Smooth muscle cell (in vitro differentiated cells): ENCODE data around the gene SDF2. TPM values are rescaled to one million over a fixed set of nuclear protein-coding genes. Genes with fewer than 3 reads are reported as not detected.

Experiments
- DNase-seq: peaks from one replicate; lab custom pipeline; 2025; ENCODE audit not compliant: unreplicated experiment; lab: John Stamatoyannopoulos, UW
- H2AFZ ChIP-seq: fragments of 200-600 bp; sonication (generic); 2 replicates; pipeline ENCODE4 v1.6.0; 2016; ENCODE audit warnings: antibody characterized with exemption, low read depth, mild to moderate bottlenecking
- H3F3A ChIP-seq: fragments of 200-600 bp; sonication (generic); 2 replicates; pipeline ENCODE4 v1.6.0; 2017; ENCODE audit warnings: antibody characterized with exemption, low read depth
- H3K27ac ChIP-seq: fragments of 200-600 bp; sonication (generic); 2 replicates; pipeline ENCODE4 v1.5.1; 2016; ENCODE audit warnings: low read depth, mild to moderate bottlenecking
- H3K27me3 ChIP-seq: fragments of 200-600 bp; sonication (generic); 2 replicates; pipeline ENCODE4 v1.6.1; 2016; ENCODE audit warnings: low read depth, mild to moderate bottlenecking
- H3K36me3 ChIP-seq: fragments of 200-600 bp; sonication (generic); 2 replicates; pipeline ENCODE4 v1.5.1; 2016; ENCODE audit warnings: low read depth
- H3K4me1 ChIP-seq: fragments of 200-600 bp; sonication (generic); 2 replicates; pipeline ENCODE4 v1.5.1; 2016; ENCODE audit warnings: low read depth
- H3K4me2 ChIP-seq: fragments of 200-600 bp; sonication (generic); 2 replicates; pipeline ENCODE4 v1.6.0; 2016; ENCODE audit warnings: mild to moderate bottlenecking
- H3K4me3 ChIP-seq: fragments of 200-600 bp; sonication (generic); 2 replicates; pipeline ENCODE4 v1.5.1; 2016; ENCODE audit warnings: mild to moderate bottlenecking
- H3K79me2 ChIP-seq: fragments of 200-600 bp; sonication (generic); 2 replicates; pipeline ENCODE4 v1.6.0; 2016; ENCODE audit warnings: low read depth, mild to moderate bottlenecking
- H3K9ac ChIP-seq: fragments of 200-600 bp; sonication (generic); 2 replicates; pipeline ENCODE4 v1.6.0; 2016; ENCODE audit warnings: low read depth
- H3K9me3 ChIP-seq: fragments of 200-600 bp; sonication (generic); replicated peaks from 2 replicates; pipeline ENCODE4 v1.5.1; 2016; ENCODE audit warnings: low read depth
- H4K20me1 ChIP-seq: fragments of 200-600 bp; sonication (generic); 2 replicates; pipeline ENCODE4 v1.6.0; 2016; ENCODE audit warnings: low read depth
- CTCF ChIP-seq: fragments of 200-600 bp; sonication (generic); IDR thresholded peaks from 2 replicates; pipeline ENCODE4 v1.5.1; 2017; ENCODE audit warnings: borderline replicate concordance, mild to moderate bottlenecking, antibody characterized with exemption; ENCODE audit not compliant: insufficient read depth, poor library complexity, severe bottlenecking
- WGBS: methylation state at CpG from one replicate; pipeline ENCODE4 v1.1.7; 2016; ENCODE audit warnings: low lambda C conversion rate; 5-methylcytosine and 5-hydroxymethylcytosine counted together
- polyA plus RNA-seq: library from polyadenylated mRNA; unstranded; fragments of >200 nt; fragmentation: Nextera tagmentation; extraction: Ambion mirVana; gene quantifications from 2 replicates; pipeline ENCODE4 v1.2.1, GENCODE V29; 2016
- total RNA-seq: library from RNA; depleted of rRNA; stranded (reverse); fragments of >200 nt; gene quantifications from 2 replicates; pipeline ENCODE4 v1.2.3, GENCODE V29; 2014

Gene SDF2, protein sequence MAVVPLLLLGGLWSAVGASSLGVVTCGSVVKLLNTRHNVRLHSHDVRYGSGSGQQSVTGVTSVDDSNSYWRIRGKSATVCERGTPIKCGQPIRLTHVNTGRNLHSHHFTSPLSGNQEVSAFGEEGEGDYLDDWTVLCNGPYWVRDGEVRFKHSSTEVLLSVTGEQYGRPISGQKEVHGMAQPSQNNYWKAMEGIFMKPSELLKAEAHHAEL
- 78.8 and 88.6 TPM in 2 replicates for total RNA-seq
- polyA plus RNA-seq, result 87.9 and 96.5 TPM in 2 replicates

- H3K4me1 ChIP-seq, result peaks cover 17% of the 10 kb centered on the region
- peak within 1 kb of the TSS; percentile 98 for H3K9ac ChIP-seq
- peak; percentile 84 for DNase-seq
- peak within 1 kb of the TSS; percentile 88 for H3K4me3 ChIP-seq
- no peak for TF ChIP-seq CTCF
- no peaks in the 10 kb centered on the region for H3K9me3 ChIP-seq
- peaks cover 40% of the 10 kb centered on the region for H4K20me1 ChIP-seq
- H3K4me2 ChIP-seq, result peak within 1 kb of the TSS; percentile 95
- H3F3A ChIP-seq, result peaks cover 4% of the 10 kb centered on the region
- 2% methylated on average over 66 of the region's 66 CpGs for whole genome bisulfite sequencing
- H3K27ac ChIP-seq, result peak within 1 kb of the TSS; percentile 98
- H3K27me3 ChIP-seq, result no peaks in the 10 kb centered on the region
- peaks cover 91% of the 10 kb centered on the region for H3K79me2 ChIP-seq
- H2AFZ ChIP-seq, result peak within 1 kb of the TSS; percentile 93
- H3K36me3 ChIP-seq, result no peaks in the 10 kb centered on the region
These were observed at the start of gene SDF2, which contains the start of gene SUPT6H for GRCh38 chr17:28661635-28662526. TSS of gene SDF2 (minus strand) at chr17:28661906. CDS start at chr17:28661876, 30 bp downstream. TSS of gene SUPT6H (plus strand) at chr17:28662205. CDS start at chr17:28673402, 11,197 bp downstream.

- peak overlapping the region; percentile 96 for H3K4me2 ChIP-seq
- no peaks in the 10 kb centered on the region for H3K27me3 ChIP-seq
- H3F3A ChIP-seq, result peaks cover 29% of the 10 kb centered on the region
- peak; percentile 87 for DNase-seq
- H3K4me3 ChIP-seq, result peak overlapping the region; percentile 66
- WGBS, result 0% methylated on average over 49 of the region's 74 CpGs
- peaks cover 13% of the 10 kb centered on the region for H3K4me1 ChIP-seq
- H3K79me2 ChIP-seq, result peaks cover 6% of the 10 kb centered on the region
- no peaks in the 10 kb centered on the region for H3K36me3 ChIP-seq
- peak overlapping the region; percentile 63 for H3K9ac ChIP-seq
- peaks cover 17% of the 10 kb centered on the region for H4K20me1 ChIP-seq
- H3K27ac ChIP-seq, result peak overlapping the region; percentile 81
- H2AFZ ChIP-seq, result no peak overlapping the region
- no peak for TF ChIP-seq CTCF
- no peaks in the 10 kb centered on the region for H3K9me3 ChIP-seq
These were observed 49.4 kb upstream of the SDF2 start for GRCh38 chr17:28710861-28711722.

- no peaks in the 10 kb centered on the region for H3K27me3 ChIP-seq
- H4K20me1 ChIP-seq, result no peaks in the 10 kb centered on the region
- no peaks in the 10 kb centered on the region for H3K36me3 ChIP-seq
- no peak overlapping the region for H2AFZ ChIP-seq
- DNase-seq, result no peak
- H3K79me2 ChIP-seq, result no peaks in the 10 kb centered on the region
- H3K9ac ChIP-seq, result no peak overlapping the region
- no peak overlapping the region for H3K4me3 ChIP-seq
- no peak overlapping the region for H3K27ac ChIP-seq
- H3K4me1 ChIP-seq, result peaks cover 12% of the 10 kb centered on the region
- TF ChIP-seq CTCF, result no peak
- H3K4me2 ChIP-seq, result no peak overlapping the region
- WGBS, result 93% methylated on average over 2 of the region's 2 CpGs
- H3F3A ChIP-seq, result peaks cover 8% of the 10 kb centered on the region
- H3K9me3 ChIP-seq, result no peaks in the 10 kb centered on the region
These were observed 45.6 kb upstream of the SDF2 start for GRCh38 chr17:28707339-28707720.
